Uterus (tissue), 2 donors: ENCODE measurements around the gene GJA10.

Source experiments
- POLR2A ChIP-seq, 2 donors: fragments of 450-650 bp; IDR thresholded peaks; one replicate each; pipeline ENCODE4 v1.6.1; 2016; ENCODE audit warnings: antibody characterized with exemption in 2 of 2, mild to moderate bottlenecking in 1 of 2, moderate library complexity in 1 of 2
- TF ChIP-seq, protein P1 (sequence below), 4 experiments: fragments of 200-600 bp in 2 of 4; fragments of 450-650 bp in 2 of 4; sonication (generic) in 2 of 4; IDR thresholded peaks; one replicate each; pipeline ENCODE4 v1.5.1; 2016 to 2019; ENCODE audit warnings: antibody characterized with exemption in 4 of 4, mild to moderate bottlenecking in 2 of 4, moderate library complexity in 1 of 4

- TF ChIP-seq, protein P1, sequence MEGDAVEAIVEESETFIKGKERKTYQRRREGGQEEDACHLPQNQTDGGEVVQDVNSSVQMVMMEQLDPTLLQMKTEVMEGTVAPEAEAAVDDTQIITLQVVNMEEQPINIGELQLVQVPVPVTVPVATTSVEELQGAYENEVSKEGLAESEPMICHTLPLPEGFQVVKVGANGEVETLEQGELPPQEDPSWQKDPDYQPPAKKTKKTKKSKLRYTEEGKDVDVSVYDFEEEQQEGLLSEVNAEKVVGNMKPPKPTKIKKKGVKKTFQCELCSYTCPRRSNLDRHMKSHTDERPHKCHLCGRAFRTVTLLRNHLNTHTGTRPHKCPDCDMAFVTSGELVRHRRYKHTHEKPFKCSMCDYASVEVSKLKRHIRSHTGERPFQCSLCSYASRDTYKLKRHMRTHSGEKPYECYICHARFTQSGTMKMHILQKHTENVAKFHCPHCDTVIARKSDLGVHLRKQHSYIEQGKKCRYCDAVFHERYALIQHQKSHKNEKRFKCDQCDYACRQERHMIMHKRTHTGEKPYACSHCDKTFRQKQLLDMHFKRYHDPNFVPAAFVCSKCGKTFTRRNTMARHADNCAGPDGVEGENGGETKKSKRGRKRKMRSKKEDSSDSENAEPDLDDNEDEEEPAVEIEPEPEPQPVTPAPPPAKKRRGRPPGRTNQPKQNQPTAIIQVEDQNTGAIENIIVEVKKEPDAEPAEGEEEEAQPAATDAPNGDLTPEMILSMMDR (IDR thresholded peaks at IDR 0.05): no peak
- no peak for TF ChIP-seq POLR2A (IDR thresholded peaks at IDR 0.05)
These were observed 5.4 kb upstream of the GJA10 start for GRCh38 chr6:89888871-89889270.
